Osteoblast (primary cell): ENCODE measurements around the gene FFAR3. TPM values are rescaled to one million over a fixed set of nuclear protein-coding genes. Genes with fewer than 3 reads are reported as not detected.

Experiments
- DNase-seq: peaks from one replicate; pipeline ENCODE4 v3.0.0; 2011; ENCODE audit warnings: low spot score, mixed read lengths; ENCODE audit not compliant: insufficient read length; ENCODE audit errors: missing footprints
- H2AFZ ChIP-seq: 2 replicates; pipeline ENCODE4 v1.6.0; 2011; ENCODE audit warnings: mild to moderate bottlenecking, low read length
- H3K27ac ChIP-seq: 2 replicates; pipeline ENCODE4 v1.5.1; 2011; ENCODE audit warnings: mild to moderate bottlenecking, low read depth, low read length, moderate library complexity
- H3K27me3 ChIP-seq: 2 replicates; pipeline ENCODE4 v1.6.0; 2012; ENCODE audit warnings: mild to moderate bottlenecking, control low read depth, inconsistent platforms, low read length, moderate library complexity; ENCODE audit not compliant: insufficient read depth
- H3K36me3 ChIP-seq: 2 replicates; pipeline ENCODE4 v1.5.1; 2011; ENCODE audit warnings: mild to moderate bottlenecking, low read length, control low read depth, moderate library complexity; ENCODE audit not compliant: insufficient read depth
- H3K4me1 ChIP-seq: 2 replicates; pipeline ENCODE4 v1.5.1; 2011; ENCODE audit warnings: mild to moderate bottlenecking, low read length, control low read depth, moderate library complexity; ENCODE audit not compliant: insufficient read depth
- H3K4me2 ChIP-seq: 2 replicates; pipeline ENCODE4 v1.6.0; 2011; ENCODE audit warnings: mild to moderate bottlenecking, low read length; ENCODE audit not compliant: insufficient read depth
- H3K4me3 ChIP-seq: fragments of 200-600 bp; sonication (generic); 3 replicates; pipeline ENCODE4 v1.5.1; 2012; ENCODE audit warnings: mild to moderate bottlenecking, low read length, inconsistent platforms; ENCODE audit not compliant: insufficient read depth
- H3K79me2 ChIP-seq: 2 replicates; pipeline ENCODE4 v1.6.0; 2012; ENCODE audit warnings: mild to moderate bottlenecking, low read length, control low read depth, inconsistent platforms; ENCODE audit not compliant: insufficient read depth
- H3K9me3 ChIP-seq: 2 replicates; pipeline ENCODE4 v1.5.1; 2011; ENCODE audit warnings: low read depth, low read length, control low read depth
- H4K20me1 ChIP-seq: 2 replicates; pipeline ENCODE4 v1.6.0; 2012; ENCODE audit warnings: mild to moderate bottlenecking, low read length, control low read depth; ENCODE audit not compliant: insufficient read depth
- total RNA-seq: library from RNA; depleted of rRNA; stranded (reverse); fragments of >200 nt; gene quantifications from 2 replicates; pipeline ENCODE4 v1.2.3, GENCODE V29; 2012
- TF ChIP-seq, protein P1 (sequence below): IDR thresholded peaks from 2 replicates; pipeline ENCODE4 v1.5.1; 2011; ENCODE audit warnings: mild to moderate bottlenecking, low read depth, low read length, moderate library complexity; ENCODE audit errors: extremely low read depth

Gene FFAR3
- total RNA-seq, 1 donor = not detected

DNA sequence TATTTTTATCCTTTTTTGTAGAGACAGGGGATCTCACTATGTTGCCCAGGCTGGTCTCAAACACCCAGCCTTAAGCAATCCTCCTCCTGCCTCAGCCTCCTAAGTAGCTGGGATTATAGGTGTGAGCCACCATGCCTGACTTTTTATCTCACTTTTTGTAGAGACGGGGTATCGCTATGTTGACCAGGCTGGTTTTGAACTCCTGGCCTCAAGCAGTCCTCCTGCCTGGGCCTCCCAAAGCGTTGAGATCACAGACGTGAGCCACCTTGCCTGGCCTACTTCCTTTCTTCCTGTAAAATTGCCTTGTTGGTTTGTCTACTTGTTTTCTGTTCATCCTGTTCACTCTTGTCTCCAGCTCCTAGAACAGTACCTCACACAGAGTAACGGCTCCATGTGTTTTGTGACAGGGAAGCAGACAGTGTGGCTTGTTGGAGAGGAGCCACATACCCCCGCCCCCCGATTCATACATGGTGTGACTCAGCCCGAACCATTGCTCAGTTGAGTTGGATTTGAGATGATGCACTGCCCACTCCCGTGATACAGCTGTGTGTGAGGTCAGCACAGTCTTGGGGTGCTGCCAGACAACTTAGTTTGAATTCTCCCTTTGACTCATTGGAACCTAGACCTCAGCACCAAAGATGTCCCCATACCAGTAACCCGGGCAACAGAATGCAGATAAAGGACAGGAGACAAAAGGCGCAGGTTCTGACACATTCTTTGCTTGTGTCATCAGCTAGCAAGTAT lies 46.8 kb downstream of the FFAR3 start:
- Histone ChIP-seq H2AFZ (peak overlapping the region; percentile 31), H3K9me3 (no peaks in the 10 kb centered on the region), H3K4me3 (no peak overlapping the region), H3K27me3 (no peaks in the 10 kb centered on the region), H3K4me1 (peaks cover 10% of the 10 kb centered on the region), H3K36me3 (no peaks in the 10 kb centered on the region), H4K20me1 (no peaks in the 10 kb centered on the region), H3K27ac (peak overlapping the region; percentile 52), H3K79me2 (no peaks in the 10 kb centered on the region), H3K4me2 (no peak overlapping the region)
- peak; percentile 93 for DNase-seq
- TF ChIP-seq, protein P1, sequence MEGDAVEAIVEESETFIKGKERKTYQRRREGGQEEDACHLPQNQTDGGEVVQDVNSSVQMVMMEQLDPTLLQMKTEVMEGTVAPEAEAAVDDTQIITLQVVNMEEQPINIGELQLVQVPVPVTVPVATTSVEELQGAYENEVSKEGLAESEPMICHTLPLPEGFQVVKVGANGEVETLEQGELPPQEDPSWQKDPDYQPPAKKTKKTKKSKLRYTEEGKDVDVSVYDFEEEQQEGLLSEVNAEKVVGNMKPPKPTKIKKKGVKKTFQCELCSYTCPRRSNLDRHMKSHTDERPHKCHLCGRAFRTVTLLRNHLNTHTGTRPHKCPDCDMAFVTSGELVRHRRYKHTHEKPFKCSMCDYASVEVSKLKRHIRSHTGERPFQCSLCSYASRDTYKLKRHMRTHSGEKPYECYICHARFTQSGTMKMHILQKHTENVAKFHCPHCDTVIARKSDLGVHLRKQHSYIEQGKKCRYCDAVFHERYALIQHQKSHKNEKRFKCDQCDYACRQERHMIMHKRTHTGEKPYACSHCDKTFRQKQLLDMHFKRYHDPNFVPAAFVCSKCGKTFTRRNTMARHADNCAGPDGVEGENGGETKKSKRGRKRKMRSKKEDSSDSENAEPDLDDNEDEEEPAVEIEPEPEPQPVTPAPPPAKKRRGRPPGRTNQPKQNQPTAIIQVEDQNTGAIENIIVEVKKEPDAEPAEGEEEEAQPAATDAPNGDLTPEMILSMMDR = no peak

DNA sequence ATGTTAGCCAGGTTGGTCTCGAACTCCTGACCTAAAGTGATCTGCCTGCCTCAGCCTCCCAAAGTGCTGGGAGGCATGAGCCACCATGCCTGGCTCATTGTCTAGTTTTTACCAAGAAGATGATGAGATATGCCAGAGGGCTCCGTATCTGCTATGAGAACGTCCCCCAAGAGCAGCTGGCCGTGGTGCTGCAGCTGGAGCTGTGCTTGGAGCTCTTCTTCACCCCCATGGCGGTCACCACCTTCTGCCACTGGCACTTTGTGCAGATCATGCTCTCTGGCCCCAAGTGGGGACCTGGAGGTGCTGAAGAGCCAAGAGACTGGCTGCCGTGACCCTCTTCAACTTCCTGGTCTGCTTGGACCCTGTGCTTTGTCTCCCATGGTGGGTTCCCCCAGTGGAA lies 49.4 kb downstream of the FFAR3 start:
- DNase-seq = no peak
- TF ChIP-seq, protein P1 = no peak
- H3K9me3 ChIP-seq = no peaks in the 10 kb centered on the region

GRCh38 chr19:35408284-35409171 lies 50.3 kb downstream of the FFAR3 start:
- no peaks in the 10 kb centered on the region for H3K9me3 ChIP-seq
- no peak overlapping the region for H3K4me3 ChIP-seq
- H3K79me2 ChIP-seq = no peaks in the 10 kb centered on the region
- no peak overlapping the region for H3K4me2 ChIP-seq
- H3K27me3 ChIP-seq = peaks cover 4% of the 10 kb centered on the region
- no peak overlapping the region for H2AFZ ChIP-seq
- H3K4me1 ChIP-seq = peaks cover 10% of the 10 kb centered on the region
- no peak overlapping the region for H3K27ac ChIP-seq
- TF ChIP-seq, protein P1 = no peak
- no peaks in the 10 kb centered on the region for H3K36me3 ChIP-seq
- H4K20me1 ChIP-seq = no peaks in the 10 kb centered on the region
- DNase-seq = no peak

More for the DNA sequence above, 49.4 kb downstream of the FFAR3 start:
- no peak overlapping the region for H2AFZ ChIP-seq
- no peaks in the 10 kb centered on the region for H3K79me2 ChIP-seq
- H3K36me3 ChIP-seq = no peaks in the 10 kb centered on the region
- H3K27ac ChIP-seq = no peak overlapping the region
- H3K27me3 ChIP-seq = peaks cover 4% of the 10 kb centered on the region
- H4K20me1 ChIP-seq = no peaks in the 10 kb centered on the region
- no peak overlapping the region for H3K4me2 ChIP-seq
- peaks cover 10% of the 10 kb centered on the region for H3K4me1 ChIP-seq
- no peak overlapping the region for H3K4me3 ChIP-seq

GRCh38 chr19:35409191-35409590 lies 50.9 kb downstream of the FFAR3 start:
- Histone ChIP-seq H3K36me3 (no peaks in the 10 kb centered on the region), H3K4me3 (no peak overlapping the region), H3K4me1 (peaks cover 10% of the 10 kb centered on the region), H3K79me2 (no peaks in the 10 kb centered on the region), H4K20me1 (no peaks in the 10 kb centered on the region), H2AFZ (no peak overlapping the region), H3K9me3 (no peaks in the 10 kb centered on the region), H3K27me3 (peaks cover 4% of the 10 kb centered on the region), H3K27ac (no peak overlapping the region), H3K4me2 (no peak overlapping the region)
- DNase-seq = no peak
- TF ChIP-seq, protein P1 = no peak
